ENCODE results near the gene ALK.

ALK gene

DNA sequence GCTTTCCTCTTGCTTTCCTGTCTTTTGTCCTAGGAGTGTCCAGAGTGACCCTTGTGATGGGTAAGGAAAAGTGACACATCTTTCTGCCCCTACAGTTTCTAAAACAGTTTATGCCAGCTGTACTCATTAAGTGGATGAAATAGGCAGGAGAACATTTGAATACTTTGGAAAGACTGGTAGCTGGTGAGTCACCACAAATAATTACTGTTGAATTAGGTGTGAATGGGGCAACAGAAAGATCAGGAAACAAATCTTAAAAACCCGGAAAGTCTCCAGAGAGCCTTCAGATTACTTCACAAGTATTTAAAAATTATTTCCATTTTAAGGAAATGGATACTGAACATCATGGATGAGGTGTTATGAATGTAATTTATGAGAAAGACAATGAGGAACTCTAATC, 527.7 kb downstream of the ALK start:
- DNase-seq, result no peak

DNA sequence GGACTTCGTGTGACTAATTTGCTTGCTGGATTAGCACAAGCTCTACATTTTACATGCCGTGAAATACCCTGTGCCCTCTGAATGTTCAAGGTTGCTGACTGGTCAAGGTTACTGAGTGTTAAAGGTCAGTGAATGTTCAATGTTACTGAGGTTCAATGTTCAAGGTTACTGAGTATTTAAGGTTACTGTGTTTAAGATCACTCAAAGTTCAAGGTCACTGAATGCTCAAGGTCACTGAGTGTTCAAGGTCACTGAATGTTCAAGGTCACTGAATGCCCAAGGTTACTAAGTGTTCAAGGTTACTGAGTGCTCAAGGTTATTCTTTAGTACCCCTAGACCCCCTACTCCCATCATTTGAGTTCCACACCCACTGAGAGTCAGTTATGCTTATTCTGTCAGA, 528.6 kb downstream of the ALK start:
- no peak for DNase-seq

DNA sequence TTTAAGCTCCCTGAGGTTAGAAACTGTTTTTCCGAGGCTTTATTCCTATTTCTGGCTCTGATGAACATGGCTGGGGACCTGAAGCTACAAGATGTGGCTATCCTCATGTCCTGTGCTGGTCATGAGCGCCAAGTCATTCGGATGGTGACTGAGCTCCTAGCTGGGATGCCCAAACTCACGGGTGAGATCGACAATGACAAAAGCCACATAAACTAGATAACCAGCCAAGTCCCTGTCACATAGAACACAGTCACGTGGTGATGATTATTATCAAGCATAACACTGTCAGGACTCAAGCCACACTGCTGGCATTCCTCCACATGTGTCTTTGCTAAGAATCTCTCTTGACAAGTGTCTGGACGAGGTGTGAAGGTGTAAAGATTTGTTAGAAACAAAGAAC, 531.2 kb downstream of the ALK start:
- DNase-seq, result no peak

DNA sequence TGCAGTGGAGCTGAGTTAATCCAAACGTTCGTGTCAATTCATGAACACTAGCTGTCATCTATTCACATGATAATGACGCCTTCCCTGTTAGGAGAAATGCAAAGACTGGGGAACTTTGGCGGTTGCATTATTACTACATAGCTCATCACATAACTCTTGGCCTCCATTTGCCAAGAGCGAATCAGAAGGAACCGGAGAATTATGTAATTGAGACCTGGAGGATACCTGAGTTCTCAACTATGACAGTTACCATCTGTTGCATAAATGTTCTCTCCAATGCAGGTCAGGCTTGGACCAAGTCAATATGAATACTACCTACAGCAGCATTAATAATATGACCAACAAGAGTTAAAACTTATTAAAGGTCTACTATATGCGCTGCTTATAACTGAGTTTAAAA, 531.7 kb downstream of the ALK start:
- no peak for DNase-seq

DNA sequence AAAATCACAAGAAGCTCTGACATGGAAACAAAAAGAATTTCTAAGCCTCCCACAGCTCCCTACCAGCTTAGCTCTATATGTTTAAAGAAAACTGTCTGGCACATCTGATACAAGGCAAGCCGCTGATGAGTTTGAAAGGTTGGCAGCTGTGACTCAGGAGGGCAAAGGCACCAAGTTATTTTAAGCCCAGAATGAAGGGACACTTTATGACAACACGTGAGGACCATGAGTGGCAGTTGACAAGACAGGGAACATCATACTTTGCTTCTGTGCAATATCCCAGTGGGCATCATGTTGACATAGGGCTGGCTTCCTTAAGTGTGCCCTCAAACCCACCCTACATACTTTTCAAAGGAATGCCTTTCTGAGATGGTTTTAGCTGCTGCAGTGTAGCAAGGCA, 533.3 kb downstream of the ALK start:
- no peak for DNase-seq

DNA sequence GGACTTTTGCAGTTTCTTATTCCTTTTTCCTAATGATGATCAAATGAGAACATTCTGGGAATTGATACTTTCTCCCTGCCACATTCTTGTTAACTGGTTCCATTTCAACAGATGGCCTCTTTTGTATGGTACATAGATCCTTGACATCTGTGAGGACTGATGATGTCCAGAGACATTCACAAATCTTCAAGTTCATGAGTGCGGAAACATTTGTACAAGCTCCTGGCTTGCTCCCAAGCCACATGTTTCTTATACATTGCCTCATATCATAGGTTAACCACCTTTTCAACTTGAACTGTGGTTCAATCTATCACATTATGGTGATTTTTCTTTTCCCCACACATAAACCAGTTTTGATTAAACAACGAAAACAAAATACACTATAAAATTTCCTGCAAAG, 538.9 kb downstream of the ALK start:
- DNase-seq, result no peak

DNA sequence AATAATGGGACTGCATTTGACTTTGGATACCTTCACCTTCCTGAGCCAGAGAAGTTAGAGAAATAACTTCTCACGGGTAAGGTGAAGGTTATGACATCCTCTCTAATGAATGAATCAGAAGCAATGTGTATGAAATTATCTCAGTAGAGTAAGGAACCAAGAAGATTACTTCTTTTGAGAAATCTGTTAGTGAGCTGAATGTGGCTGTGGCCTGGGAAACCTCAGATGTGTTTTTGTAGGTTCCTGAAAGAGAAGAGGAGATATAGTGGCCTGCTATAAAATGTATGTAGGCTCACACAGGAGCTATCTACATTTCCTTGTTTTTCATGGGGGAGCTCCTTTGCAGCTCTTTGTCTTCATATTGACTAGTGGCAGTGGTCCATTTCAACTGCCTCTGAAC, 543.6 kb downstream of the ALK start:
- no peak for DNase-seq

DNA sequence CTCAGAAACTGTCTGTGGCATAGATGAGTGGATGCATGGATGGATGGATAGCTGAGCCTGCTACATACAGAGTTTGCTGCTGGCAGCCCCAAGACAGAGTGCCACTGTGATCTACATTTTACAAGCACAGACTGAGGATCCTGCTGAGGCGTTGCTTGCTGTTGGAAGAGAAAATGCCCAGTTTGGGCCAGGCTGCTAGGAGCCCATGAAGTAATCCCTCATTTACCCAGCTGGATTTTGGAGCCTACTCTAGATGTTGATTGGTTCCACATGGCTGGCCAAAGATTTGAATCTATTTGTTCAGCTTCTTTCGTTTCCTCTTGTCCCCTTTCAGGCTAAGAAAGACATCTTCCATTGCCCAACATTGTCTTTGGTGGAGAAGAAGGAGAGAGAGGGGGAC, 544.8 kb downstream of the ALK start:
- no peak for DNase-seq

DNA sequence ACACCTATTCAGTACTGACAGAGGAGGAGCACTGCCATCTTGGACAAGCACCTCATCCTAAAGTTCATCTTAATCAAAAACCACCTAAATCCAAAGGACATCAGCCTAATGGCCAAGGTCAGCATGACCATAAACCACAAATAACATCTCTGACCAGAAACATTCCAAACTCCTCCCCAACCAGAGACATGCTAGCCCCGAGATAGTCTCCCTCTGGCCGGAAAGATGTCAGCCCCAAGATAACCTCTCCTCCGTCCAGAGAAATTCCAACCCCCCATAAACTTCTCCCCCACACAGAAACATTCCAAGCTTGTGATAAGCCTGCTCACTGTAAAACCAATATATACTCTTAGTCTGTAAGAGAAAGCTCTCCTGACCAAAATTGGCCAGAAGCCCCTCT, 545.5 kb downstream of the ALK start:
- DNase-seq, result no peak

DNA sequence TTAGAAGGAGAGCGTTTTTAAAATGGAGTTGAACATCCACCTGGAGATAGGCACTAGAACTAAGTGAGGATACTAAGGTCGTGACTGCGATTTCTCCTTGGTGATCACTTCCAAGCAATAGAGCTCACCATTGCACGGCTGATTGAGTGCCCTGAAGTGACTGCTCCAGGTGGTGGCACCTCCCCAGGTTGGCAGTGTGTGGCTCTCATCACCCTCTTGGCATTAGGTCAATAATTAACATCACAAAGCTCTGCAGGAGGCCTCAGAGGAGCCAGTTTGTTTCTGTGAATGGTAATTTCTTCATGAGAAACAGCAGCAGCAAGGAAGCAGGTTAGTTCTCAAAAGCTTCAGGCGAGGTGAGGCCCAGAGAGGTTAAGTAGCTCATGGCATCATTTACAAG, 546.6 kb downstream of the ALK start:
- no peak for DNase-seq

DNA sequence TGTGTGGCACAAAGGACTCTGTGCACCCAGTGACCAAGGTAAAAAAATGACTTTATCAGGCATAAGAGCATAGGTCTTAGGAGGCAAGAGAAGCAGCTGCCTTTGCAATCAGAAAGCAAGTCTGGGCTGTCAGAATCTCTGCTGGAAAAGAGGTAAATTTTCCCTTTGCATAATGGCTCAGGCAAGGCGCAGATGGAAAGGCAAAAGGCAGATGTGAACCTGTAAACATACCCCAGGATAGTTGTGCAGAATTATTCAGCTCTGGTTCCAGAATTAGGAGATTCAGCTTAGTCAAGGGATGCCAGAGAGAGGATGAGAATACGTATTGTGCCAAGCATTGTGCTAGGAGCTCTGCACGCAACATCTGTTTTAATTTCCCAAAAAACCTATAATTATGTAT, 547.5 kb downstream of the ALK start:
- DNase-seq, result no peak

DNA sequence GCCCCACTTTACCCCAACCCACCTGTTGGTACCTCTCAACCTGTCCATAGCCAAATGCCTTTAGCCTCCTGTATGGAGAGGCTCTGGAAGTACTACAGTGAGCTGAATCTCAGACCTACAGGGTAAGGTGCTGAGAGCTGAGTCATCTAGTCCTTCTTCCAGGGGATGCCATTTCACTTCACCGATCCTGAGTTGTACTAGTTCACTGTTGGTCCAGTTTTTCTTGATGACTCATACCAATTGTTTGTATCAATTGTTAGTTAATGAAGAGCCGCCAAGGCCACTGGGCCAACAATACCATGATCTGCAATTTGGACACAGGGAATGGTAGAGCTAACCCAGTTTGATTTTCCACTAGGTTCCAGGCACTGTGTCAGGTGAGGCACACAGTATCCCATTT, 549.2 kb downstream of the ALK start:
- no peak for DNase-seq

DNA sequence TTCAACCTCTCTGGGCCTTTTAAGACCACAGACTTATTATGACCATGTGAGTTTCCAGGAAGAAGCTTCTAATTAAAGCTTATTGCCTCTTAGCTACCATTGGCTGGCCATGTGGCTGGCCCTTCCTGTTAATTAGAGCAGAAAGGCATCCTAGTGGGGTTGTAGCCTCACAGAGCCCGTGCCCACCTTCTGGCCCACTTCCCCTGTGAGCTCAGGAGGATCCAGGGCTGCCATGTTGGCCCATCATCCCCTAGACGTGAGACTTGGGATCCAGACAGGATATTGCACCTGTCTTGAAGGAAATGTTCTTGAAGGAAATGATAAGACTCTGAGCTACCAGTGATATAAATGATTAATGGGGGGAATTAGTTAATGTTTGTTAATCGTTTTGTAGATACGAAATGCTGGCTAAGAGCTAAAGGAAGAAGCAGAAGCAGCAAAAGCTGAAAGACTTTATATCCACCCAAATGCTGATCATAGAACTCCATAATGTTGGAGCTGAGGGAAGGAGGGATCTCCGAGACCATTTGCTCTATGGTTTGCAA, 550.7 kb downstream of the ALK start:
- DNase-seq, result no peak

DNA sequence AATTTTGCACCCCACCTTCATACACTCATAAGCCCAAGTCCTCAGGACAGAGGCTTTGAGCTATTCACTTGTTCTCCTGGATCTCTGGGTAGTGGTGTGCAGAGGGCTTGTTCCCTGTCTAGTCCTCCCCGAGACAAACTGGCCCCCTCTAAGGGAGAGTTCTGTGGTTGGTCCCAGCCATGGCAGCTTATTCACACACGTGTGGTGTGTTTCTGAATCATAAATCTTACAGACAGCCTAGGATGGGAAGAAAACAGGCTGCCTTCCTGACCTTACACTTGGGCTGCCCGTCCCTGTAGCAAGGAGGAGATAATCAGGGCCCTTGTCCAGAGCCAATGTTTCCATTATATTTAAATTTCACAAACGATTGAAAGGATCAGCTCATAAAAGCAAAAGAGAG, 551.2 kb downstream of the ALK start:
- no peak for DNase-seq

DNA sequence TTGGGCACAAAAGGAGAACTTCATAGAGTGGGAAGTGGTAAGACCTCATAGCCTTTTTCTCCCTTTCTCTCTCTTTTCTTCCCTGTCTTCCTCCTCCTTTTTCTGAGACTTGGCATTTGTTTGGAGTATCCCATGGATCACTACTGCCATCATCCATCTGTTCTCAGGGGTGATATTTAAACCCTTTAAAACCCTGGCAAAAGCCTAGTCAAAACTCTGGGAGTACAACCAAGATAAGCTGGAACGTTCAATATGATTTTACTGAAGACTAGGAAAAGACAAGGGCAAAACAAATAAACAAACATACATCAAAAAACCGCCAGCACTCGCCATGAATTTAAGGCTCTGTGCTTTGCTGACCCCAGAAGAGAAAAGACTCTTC, 552.7 kb downstream of the ALK start:
- no peak for DNase-seq

DNA sequence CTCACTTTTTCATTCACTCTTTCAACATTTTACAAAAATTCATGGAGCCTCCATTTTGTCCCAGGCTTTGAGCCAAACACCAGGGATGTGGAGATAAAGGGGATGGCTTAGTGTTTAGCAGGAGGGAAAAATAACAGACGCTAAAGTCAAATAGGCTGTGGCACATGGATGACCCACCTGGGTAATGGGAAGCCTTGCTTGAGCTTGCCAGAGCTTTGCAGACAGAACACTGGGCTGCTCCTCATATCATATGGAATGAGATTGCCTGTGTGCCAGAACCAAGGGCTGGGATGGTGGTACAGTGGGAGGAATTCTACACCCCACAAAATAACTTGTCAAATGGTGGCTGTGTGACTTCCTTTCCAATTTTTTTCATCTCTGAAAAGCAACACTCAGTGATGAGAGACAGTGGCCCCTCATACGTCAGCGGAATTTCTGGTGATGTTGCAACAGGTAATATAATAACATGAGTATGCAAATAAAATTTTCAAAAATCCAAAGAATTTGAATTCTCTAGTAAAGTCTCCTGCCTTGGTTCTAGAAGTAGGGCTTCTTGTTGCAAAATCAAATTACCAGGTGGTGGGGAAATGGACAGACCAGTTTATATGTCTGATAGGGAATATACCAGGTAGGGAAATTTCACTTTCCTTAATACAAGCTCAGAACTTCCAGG, 553.3 kb downstream of the ALK start:
- no peak for DNase-seq

DNA sequence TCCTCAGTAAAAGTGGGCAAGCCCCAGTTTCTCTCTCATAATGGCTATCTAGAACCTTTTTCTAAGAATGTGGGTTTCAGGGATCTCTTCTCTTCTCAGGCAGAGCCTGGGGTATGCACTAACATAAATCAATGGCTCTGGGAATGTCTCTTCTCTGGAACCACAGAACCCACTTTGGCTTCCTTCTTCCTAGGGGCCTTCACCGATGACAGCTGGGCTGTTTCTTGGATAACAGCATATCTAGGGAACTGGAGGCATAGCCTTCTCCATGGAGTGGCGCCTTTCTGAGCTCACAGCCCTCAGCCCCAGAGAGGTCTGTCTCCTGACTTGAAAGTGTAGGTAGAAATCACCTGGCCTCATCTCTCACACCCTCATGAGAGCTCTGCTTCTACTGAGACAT, 558.3 kb downstream of the ALK start:
- no peak for DNase-seq

DNA sequence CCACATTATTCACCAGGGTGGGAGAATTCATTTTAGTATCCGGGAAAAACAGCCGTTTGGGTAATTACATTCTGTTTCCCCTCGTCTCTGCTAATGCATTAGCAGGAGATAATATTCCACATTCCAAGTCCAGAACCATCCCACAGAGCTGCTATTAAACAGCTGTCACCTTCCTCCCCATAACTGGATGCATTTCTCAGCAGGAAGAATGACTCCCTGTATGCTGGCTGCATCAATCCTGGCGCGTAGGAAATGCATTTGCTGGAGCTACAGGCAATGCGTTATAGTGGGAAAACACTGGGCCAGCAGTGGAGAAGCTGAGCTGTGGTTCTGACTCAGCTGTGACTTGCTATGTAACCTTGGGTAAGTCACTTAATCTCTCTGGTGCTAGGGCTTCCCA, 560.2 kb downstream of the ALK start:
- DNase-seq, result no peak

DNA sequence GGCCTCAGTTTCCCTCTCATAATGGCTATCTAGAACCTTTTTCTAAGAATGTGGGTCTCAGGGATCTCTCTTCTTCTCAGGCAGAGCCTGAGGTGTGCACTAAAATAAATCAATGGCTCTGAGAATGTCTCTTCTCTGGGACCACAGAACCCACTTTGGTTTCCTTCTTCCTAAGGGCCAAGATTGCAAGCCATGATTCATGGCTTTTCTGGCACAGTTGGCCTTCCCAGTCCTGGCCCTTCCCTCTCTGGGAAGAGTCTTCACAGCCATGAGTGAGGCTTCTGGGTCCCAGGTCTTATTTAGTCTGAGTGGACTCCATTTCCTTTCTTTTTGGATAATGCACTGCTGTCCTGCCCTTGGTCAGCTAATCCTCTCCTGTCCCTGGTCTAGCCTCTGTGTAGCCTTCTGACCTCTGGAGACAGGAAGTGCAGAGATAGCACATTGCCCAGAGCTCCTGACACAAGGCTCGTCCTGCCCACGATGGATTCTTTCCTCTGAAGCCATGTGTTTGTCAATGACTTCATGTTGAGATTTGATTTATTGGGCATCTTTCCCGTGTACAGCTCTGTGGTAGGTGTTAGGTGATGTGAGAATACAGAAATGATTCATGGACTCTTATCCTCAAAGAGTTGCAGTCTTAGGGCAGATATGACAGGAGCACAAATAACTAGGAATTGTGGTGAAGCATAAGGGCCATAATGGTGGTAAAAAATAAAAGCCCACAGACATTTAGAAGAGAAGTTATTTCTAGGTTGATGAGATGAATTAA, 561.2 kb downstream of the ALK start:
- no peak for DNase-seq

DNA sequence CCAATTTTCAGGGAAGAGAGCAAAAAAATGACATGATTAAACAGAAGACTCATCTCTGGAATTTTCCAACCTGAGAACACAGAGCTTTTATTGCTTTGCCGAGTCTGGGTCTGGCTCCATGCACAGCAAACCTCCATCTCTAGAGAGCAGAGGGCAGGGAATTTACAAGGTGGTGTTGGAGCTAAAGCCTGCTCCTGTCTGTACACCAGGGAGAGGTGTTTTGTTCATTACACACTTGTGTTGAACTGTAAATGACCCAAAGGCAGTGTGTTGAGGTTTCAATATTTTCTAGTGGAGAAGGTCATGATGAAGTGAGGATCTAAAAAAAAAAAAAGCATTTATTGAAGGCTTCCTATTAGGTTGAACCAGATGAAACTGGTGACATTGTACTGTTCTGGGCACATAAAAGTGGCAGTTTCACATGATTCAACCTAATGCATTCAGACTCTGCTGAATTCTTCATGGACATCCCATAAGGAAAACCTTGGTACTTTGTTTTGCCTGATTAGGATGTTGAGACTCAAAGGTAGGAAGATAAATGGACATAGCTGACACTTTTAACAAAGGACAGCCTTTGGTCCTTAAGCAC, 567.9 kb downstream of the ALK start:
- DNase-seq, result no peak

DNA sequence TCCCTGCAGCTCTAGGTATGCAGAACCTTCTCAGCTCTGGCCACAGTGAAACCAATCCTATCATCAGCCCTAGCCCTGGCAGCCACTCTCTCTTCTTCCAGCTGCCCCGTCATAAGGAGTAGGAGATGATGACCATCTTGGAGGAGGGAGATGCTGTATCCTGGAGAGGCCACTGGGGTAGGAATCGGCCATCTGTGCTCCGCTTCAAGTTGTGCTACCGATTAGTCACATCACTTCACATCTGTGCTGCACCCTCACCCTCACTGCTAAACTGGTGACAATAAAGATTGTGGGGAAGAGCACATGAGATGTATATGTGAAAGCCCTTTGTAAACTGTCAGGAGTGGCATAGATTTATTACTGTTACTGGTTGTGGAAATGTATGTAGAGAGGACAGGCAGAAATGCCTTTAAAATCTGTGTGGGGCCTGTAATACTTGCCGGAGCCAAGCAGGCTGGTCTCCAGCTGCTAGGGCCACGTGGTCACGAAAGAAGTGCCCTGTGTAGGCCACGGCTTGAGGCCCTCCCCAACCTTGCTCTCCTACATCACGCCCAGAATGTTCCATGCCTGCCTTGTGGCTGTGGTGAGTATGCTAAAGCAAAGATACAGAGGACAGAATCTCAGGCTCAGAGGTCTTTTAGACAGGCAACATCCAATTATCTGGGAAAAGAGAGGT, 569.3 kb downstream of the ALK start:
- DNase-seq, result no peak

DNA sequence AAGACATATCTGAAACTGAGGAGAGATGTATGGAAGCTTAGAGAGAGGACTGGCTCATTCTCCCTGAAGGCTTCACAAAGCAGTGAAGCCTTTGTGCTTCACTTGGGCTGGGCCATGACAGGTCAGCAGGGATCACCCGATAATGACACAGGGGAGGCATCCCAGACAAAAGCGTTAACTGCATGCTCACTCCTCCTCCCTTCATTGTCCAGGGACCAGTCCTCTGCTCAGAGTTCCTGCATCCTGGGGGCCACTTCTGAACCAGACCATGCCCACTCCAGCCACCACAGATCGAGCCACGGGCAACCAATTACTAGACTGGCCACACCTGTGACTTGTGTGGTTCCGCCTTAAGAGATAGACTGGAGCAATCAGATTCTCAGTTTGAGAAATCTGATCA, 570.1 kb downstream of the ALK start:
- no peak for DNase-seq

DNA sequence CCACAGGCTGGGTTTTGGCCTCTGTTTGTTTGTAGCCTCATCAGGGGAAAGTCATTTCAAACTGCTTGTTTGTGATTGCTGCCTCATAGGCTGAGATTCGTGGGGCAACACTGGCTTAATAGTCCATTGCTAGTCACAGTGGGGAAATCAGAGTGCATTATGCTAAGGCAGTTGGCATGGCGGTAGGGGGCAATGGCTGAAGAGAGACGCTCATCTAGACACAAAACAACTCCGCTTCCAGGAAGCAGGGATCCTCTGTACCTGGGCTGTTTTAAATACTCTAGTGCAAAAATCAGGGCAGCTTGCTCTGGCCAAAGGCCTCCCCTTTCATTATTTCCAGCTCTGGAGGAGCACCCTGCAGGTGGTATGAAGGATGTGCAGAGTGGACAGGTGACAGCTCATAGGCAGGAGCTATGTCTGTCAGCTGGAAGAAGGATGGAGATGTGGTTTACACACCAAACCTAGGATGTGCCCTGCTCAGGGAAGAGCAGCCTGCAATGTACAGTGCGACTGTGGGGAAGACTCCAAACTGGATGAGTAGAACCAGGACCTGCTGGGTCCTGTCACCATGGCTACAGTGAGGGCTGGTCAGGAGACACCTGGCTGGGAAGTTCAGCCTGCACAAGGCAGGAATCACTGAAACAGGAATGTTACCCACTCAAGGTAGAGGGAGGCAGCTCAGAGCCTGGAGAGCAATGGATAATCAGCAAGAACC, 571.9 kb downstream of the ALK start:
- no peak for DNase-seq
